Measurements from ENCODE around the gene ZFP36L1. TPM values are rescaled to one million over a fixed set of nuclear protein-coding genes. Genes with fewer than 3 reads are reported as not detected.
A peak's percentile ranks its signal among the peaks of the same experiment; 100 is the strongest.

Gene ZFP36L1
- total and polyA plus RNA-seq, 10 of the 15 experiments (the other 5 are each of a cell fraction or from before 2014, with no cell fraction given), result 22.0 to 184 (median 66.1) TPM

GRCh38 chr14:68819260-68819691 lies 26.4 kb upstream of the ZFP36L1 start:
- RAD21 ChIA-PET (ENCODE audit: unreplicated experiment), result interaction anchor here (0.6 to 13.5 kb wide), 16 partner anchors 10 to 885 kb away, joined by 3 to 292 read pairs (median 4); partner anchors contain the start of gene ZFP36L1
- Histone ChIP-seq H3K79me2 (ENCODE audit: control insufficient read depth, insufficient read depth, low read length) (peaks cover 26% of the 10 kb centered on the region), H3K4me2 (ENCODE audit: control insufficient read depth, insufficient read depth) (no peak overlapping the region), H4K20me1 (ENCODE audit: control insufficient read depth, insufficient read depth) (no peaks in the 10 kb centered on the region), H3K27me3 (replicated peaks in 1 of 2; ENCODE audit: control insufficient read depth in 2 of 2, insufficient read depth in 2 of 2, low read length in 1 of 2) (no peaks in the 10 kb centered on the region), H3K9ac (ENCODE audit: control insufficient read depth, insufficient read depth, low read length) (no peak overlapping the region), H2AFZ (ENCODE audit: control insufficient read depth, low read depth, low read length) (no peak overlapping the region), H3K9me3 (replicated peaks; ENCODE audit: control insufficient read depth, insufficient read depth, low read length) (no peaks in the 10 kb centered on the region), H3K4me3 (no peak overlapping the region), H3K4me1 (ENCODE audit: control insufficient read depth, insufficient read depth, low read length) (peaks cover 72% of the 10 kb centered on the region), H3K27ac (ENCODE audit: control insufficient read depth, insufficient read depth) (peak overlapping the region; percentile 4; the same call in 1 of the 2 replicates), H3K36me3 (ENCODE audit: control insufficient read depth in 2 of 2, insufficient read depth in 2 of 2, low read length in 1 of 2) (no peaks in the 10 kb centered on the region)
- intact Hi-C loops (cut with micrococcal nuclease; ENCODE audit: unreplicated experiment) (loop anchor here (5.0 to 10.0 kb wide), 2 partner anchors 534 to 982 kb away; no protein-coding TSS in a partner anchor), in situ Hi-C loops (cut with MboI) (no loop called here)
- CTCF ChIA-PET, result interaction anchor here (0.5 to 22.6 kb wide), 11 partner anchors 14 to 998 kb away, joined by 3 to 310 read pairs (median 4); partner anchors contain the start of gene ZFP36L1
- no peak for TF ChIP-seq HCFC1 (IDR thresholded peaks at IDR 0.05; ENCODE audit: low read length)
- TF ChIP-seq EP300 (IDR thresholded peaks at IDR 0.05; ENCODE audit: borderline replicate concordance in 1 of 2, control insufficient read depth in 1 of 2, low read depth in 2 of 2, low read length in 2 of 2), result no peak
- FAIRE-seq (no peak), ATAC-seq (no peak), DNase-seq (ENCODE audit: low read depth, low spot score) (no peak)
- POLR2A ChIA-PET, result interaction anchor here (0.9 to 10.0 kb wide), 5 partner anchors 24 to 1115 kb away, joined by 3 to 115 read pairs (median 3); partner anchors contain the start of gene ZFP36L1
- no TSS peak for BruUV-seq (replicated peaks)
- WGBS (ENCODE audit: insufficient coverage, insufficient replicate concordance, low lambda C conversion rate, missing lambda C conversion rate), result 90% methylated on average over 10 of the region's 10 CpGs
- SMC1A ChIA-PET (ENCODE audit: uncharacterized antibody, unreplicated experiment), result interaction anchor here (0.7 to 15.9 kb wide), 19 partner anchors 9 to 885 kb away, joined by 3 to 314 read pairs (median 4); partner anchors contain the start of gene ZFP36L1

DNA sequence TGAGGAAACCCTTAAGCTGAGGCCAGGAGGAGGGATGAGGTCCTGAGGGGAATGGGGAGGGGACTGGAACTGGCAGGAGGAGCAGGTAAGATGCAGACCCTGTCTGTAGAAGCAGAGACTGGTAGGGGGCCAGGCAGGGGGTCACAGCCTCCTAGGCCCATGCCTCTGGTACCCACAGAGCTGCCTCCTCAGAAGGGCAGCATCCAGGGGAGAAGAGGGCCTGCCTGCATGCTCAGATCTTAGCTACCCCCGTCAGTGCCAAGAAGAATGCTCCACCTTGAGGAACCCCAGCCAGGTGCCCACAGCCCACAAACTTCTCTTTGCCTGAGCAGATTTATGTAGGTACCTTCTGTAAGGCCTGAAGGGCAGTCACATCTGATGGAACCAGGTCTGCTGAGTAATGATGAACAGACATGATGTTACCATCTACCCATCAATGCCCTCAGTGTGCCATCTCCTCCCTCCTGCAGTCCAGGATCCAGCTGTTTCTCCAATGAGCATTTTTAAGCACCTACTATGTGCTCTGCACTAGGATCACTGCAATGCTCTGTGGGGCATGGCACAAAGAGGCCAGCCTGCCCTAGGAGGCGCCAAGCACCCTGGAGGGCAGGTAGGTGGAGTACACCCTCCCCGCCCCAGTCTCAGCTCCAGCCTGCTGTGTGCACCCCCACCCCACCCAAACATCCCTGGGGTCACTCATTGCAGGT lies 24.8 kb upstream of the ZFP36L1 start:
- Histone ChIP-seq H3K79me2 (ENCODE audit: control insufficient read depth, insufficient read depth, low read length) (peaks cover 38% of the 10 kb centered on the region), H3K27me3 (replicated peaks in 1 of 2; ENCODE audit: control insufficient read depth in 2 of 2, insufficient read depth in 2 of 2, low read length in 1 of 2) (no peaks in the 10 kb centered on the region), H2AFZ (ENCODE audit: control insufficient read depth, low read depth, low read length) (no peak overlapping the region), H3K4me1 (ENCODE audit: control insufficient read depth, insufficient read depth, low read length) (peaks cover 71% of the 10 kb centered on the region), H3K27ac (ENCODE audit: control insufficient read depth, insufficient read depth) (peak overlapping the region; percentile 95), H3K36me3 (ENCODE audit: control insufficient read depth in 2 of 2, insufficient read depth in 2 of 2, low read length in 1 of 2) (no peaks in the 10 kb centered on the region), H3K4me2 (ENCODE audit: control insufficient read depth, insufficient read depth) (no peak overlapping the region), H3K9ac (ENCODE audit: control insufficient read depth, insufficient read depth, low read length) (no peak overlapping the region), H3K4me3 (0 out of 2 replicates have a peak overlapping the region, but pooled peaks have one; percentile 58), H4K20me1 (ENCODE audit: control insufficient read depth, insufficient read depth) (no peaks in the 10 kb centered on the region), H3K9me3 (replicated peaks; ENCODE audit: control insufficient read depth, insufficient read depth, low read length) (no peaks in the 10 kb centered on the region)
- ATAC-seq (no peak), FAIRE-seq (no peak), DNase-seq (ENCODE audit: low read depth, low spot score) (no peak)
- CTCF ChIA-PET, result interaction anchor here (0.5 to 22.6 kb wide), 32 partner anchors 8 to 1199 kb away, joined by 3 to 310 read pairs (median 4); partner anchors contain the start of genes ARG2, ZFP36L1 and ZFYVE26
- intact Hi-C loops (cut with micrococcal nuclease; ENCODE audit: unreplicated experiment) (loop anchor here (1.0 to 10.0 kb wide), 3 partner anchors 415 to 980 kb away; no protein-coding TSS in a partner anchor), in situ Hi-C loops (cut with MboI) (no loop called here)
- RAD21 ChIA-PET (ENCODE audit: unreplicated experiment), result interaction anchor here (0.7 to 13.5 kb wide), 27 partner anchors 9 to 984 kb away, joined by 3 to 292 read pairs (median 6); partner anchors contain the start of gene ZFP36L1
- no TSS peak for BruUV-seq (replicated peaks)
- POLR2A ChIA-PET, result interaction anchor here (0.6 to 10.0 kb wide), 6 partner anchors 29 to 702 kb away, joined by 3 to 115 read pairs (median 4); partner anchors contain the start of gene ZFP36L1
- 82% methylated on average over 3 of the region's 3 CpGs for WGBS (ENCODE audit: insufficient coverage, insufficient replicate concordance, low lambda C conversion rate, missing lambda C conversion rate)
- SMC1A ChIA-PET (ENCODE audit: uncharacterized antibody, unreplicated experiment), result interaction anchor here (0.6 to 15.9 kb wide), 32 partner anchors 21 to 935 kb away, joined by 3 to 314 read pairs (median 4); partner anchors contain the start of gene ZFP36L1
- TF ChIP-seq NFIC (IDR thresholded peaks at IDR 0.05; ENCODE audit: low read depth, low read length), result no peak
- no peak for TF ChIP-seq BACH1 (IDR thresholded peaks at IDR 0.05; ENCODE audit: borderline replicate concordance)
- TF ChIP-seq SIX5 (IDR thresholded peaks at IDR 0.05; ENCODE audit: low read depth, low read length, severe bottlenecking), result no peak
- TF ChIP-seq POLR2AphosphoS5 (IDR thresholded peaks at IDR 0.05; ENCODE audit: low read length), result 0 out of 2 replicates have a peak, but pooled peaks have one; percentile 3
- no peak for TF ChIP-seq NR2C1 (IDR thresholded peaks at IDR 0.05)
- TF ChIP-seq DPF2 (IDR thresholded peaks at IDR 0.05), result peak; percentile 67
- no peak for TF ChIP-seq NFXL1 (IDR thresholded peaks at IDR 0.05; ENCODE audit: borderline replicate concordance)
- no peak for TF ChIP-seq SUZ12 (IDR thresholded peaks at IDR 0.05; ENCODE audit: unreplicated experiment)
- no peak for TF ChIP-seq BMI1 (IDR thresholded peaks at IDR 0.05; ENCODE audit: borderline replicate concordance)
- no peak for TF ChIP-seq EED (IDR thresholded peaks at IDR 0.05; ENCODE audit: low read depth)
- TF ChIP-seq, protein P1, sequence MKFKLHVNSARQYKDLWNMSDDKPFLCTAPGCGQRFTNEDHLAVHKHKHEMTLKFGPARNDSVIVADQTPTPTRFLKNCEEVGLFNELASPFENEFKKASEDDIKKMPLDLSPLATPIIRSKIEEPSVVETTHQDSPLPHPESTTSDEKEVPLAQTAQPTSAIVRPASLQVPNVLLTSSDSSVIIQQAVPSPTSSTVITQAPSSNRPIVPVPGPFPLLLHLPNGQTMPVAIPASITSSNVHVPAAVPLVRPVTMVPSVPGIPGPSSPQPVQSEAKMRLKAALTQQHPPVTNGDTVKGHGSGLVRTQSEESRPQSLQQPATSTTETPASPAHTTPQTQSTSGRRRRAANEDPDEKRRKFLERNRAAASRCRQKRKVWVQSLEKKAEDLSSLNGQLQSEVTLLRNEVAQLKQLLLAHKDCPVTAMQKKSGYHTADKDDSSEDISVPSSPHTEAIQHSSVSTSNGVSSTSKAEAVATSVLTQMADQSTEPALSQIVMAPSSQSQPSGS (IDR thresholded peaks at IDR 0.05; ENCODE audit: low read length), result no peak
- TF ChIP-seq SMAD5 (IDR thresholded peaks at IDR 0.05; ENCODE audit: low read depth), result no peak

All from GM12878 (cell line).